ENCODE measurements around the gene NAGLU.

DNA sequence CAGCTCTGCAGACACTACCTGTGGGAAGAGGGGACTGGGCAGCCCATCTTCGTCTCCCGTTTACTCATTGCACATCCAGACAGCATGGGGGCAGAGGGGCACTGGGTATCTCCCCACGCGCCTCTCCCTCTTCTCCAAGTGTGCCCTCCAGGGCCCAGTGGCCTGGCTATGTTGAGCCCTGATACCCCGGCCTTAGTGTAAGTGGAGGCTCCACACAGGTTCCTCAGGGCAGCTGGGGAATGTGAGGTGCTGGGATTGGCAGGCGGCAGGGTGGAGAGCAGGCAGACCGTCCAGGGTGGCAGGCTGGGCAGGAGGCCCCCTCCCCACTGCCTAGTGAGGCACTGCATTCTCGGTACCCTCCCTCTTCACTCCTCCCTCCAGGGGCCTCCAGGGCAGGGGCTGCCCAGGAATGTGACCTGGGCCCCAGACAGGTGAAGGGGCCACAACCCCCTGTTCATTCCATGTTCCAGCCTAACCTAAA, 13.2 kb upstream of the NAGLU start:
- TF ChIP-seq POLR2AphosphoS5 (IDR thresholded peaks at IDR 0.05; ENCODE audit: low read depth, low read length) (no peak), SMC3 (IDR thresholded peaks at IDR 0.05; ENCODE audit: low read depth, low read length) (no peak), TCF12 (IDR thresholded peaks at IDR 0.05) (no peak), NRF1 (IDR thresholded peaks at IDR 0.05; ENCODE audit: low read depth, low read length) (no peak), EZH2phosphoT487 (IDR thresholded peaks at IDR 0.05; ENCODE audit: borderline replicate concordance, low read depth) (no peak)
- TF ChIP-seq, protein P1, sequence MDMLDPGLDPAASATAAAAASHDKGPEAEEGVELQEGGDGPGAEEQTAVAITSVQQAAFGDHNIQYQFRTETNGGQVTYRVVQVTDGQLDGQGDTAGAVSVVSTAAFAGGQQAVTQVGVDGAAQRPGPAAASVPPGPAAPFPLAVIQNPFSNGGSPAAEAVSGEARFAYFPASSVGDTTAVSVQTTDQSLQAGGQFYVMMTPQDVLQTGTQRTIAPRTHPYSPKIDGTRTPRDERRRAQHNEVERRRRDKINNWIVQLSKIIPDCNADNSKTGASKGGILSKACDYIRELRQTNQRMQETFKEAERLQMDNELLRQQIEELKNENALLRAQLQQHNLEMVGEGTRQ (IDR thresholded peaks at IDR 0.05; ENCODE audit: borderline replicate concordance, low read depth, low read length) = no peak
